Mammary epithelial cell (primary cell): ENCODE data around the gene METTL4.

Experiments used
- EZH2 ChIP-seq: IDR thresholded peaks from 2 replicates; pipeline ENCODE4 v1.6.1; 2012; ENCODE audit warnings: low read length, inconsistent platforms, borderline replicate concordance
- TF ChIP-seq, protein P1 (sequence below), 2 donors: IDR thresholded peaks in 1 of 2; conservative IDR thresholded peaks in 1 of 2; 2 replicates each; pipeline ENCODE4 v1.5.1; 2011 to 2012; ENCODE audit warnings: inconsistent platforms in 2 of 2, low read length in 2 of 2, mild to moderate bottlenecking in 2 of 2, control low read depth in 1 of 2, low read depth in 1 of 2; ENCODE audit not compliant: insufficient read depth in 1 of 2; ENCODE audit errors: extremely low read depth in 1 of 2

DNA sequence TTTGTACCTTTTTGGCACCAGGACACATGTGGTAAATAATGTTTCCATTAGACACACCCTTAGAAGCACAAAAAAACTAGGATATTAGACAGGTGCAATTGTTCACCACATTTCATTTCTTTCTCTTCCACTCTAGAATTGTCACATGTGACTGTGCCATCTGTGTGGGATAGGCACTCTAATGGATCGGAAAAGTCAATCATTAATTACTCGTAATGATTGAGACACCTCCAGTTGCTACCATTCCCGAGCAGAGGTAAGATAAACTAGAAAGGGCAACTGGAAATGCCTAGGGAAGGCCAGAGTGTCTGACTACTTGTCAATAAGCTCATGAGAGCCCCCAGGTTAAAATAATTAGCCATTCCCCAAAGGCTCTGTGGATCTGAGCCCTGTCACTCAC lies 59.9 kb downstream of the METTL4 start:
- TF ChIP-seq, protein P1, sequence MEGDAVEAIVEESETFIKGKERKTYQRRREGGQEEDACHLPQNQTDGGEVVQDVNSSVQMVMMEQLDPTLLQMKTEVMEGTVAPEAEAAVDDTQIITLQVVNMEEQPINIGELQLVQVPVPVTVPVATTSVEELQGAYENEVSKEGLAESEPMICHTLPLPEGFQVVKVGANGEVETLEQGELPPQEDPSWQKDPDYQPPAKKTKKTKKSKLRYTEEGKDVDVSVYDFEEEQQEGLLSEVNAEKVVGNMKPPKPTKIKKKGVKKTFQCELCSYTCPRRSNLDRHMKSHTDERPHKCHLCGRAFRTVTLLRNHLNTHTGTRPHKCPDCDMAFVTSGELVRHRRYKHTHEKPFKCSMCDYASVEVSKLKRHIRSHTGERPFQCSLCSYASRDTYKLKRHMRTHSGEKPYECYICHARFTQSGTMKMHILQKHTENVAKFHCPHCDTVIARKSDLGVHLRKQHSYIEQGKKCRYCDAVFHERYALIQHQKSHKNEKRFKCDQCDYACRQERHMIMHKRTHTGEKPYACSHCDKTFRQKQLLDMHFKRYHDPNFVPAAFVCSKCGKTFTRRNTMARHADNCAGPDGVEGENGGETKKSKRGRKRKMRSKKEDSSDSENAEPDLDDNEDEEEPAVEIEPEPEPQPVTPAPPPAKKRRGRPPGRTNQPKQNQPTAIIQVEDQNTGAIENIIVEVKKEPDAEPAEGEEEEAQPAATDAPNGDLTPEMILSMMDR (conservative IDR thresholded peaks at IDR 0.05 in 1 of 2, IDR thresholded peaks at IDR 0.05 in 1 of 2; ENCODE audit: extremely low read depth in 1 of 2, insufficient read depth in 1 of 2, low read depth in 1 of 2, low read length in 2 of 2): no peak
- TF ChIP-seq EZH2: no peak
